Measurements from ENCODE around the gene CALHM5. TPM values are rescaled to one million over a fixed set of nuclear protein-coding genes. Genes with fewer than 3 reads are reported as not detected.

CALHM5 gene
- total and polyA plus RNA-seq, 7 experiments from 2014 or later = not detected

DNA sequence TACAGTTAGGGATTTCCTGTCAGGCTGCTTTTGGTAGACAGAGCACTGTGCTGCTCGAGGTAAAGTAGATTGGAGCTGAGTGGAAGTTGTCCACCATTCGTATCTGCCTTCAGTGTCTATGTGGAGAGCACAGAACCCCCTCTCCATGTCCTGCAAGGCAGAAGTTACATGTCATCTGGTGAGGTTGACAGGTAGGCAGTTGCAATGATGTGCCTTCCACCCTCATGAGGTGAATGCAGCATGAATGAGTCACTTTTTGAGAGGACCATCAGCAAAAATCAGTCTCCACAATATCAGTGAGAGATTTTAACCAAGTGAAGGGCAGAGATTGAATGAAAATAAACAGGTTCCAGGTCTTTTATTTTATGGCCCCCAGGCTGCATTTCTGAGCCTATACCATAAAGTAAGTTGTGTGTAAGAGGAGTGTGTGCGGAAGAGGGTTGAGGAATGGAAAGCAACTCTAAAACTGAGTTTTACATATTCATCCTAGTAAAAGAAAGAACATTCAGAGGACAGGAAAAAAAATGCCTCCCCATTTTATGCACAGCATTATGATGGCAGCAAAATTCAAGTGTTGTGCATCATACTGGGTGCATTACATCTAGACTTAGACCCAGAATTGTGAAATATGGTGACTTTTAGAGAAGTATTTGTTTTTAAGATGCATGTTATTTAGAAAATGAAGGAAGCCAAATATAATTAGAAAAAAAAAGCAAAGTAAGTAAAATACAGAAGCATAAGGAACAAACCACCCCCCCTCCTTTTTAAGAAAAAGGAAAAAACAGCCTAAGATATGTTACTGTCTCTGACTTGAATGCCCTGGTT is 18.2 kb downstream of the CALHM5 start:
- intact Hi-C loops (cut with micrococcal nuclease) = loop anchor here in 1 of 2 donors (5.0 kb wide), 1 partner anchor 137 kb away; no protein-coding TSS in a partner anchor
- H3K4me3 ChIP-seq (ENCODE audit: low read length) = no peak overlapping the region
- ChIA-PET CTCF (interaction anchor here (0.7 to 2.2 kb wide), 3 partner anchors 241 to 504 kb away, joined by 3 to 6 read pairs (median 3); no protein-coding TSS in a partner anchor), POLR2A (no interaction called here)
- Mint-ChIP-seq H3K4me3 (no peak overlapping the region), H3K27ac (no peak overlapping the region), H3K9me3 (no peaks in the 10 kb centered on the region), H3K4me1 (no peaks in the 10 kb centered on the region), H3K27me3 (peaks cover 15 to 66% (median 34%) of the 10 kb centered on the region in 5 donors), H3K36me3 (no peaks in the 10 kb centered on the region)
- DNase-seq = no peak
- no peaks in the 10 kb centered on the region for H3K4me1 ChIP-seq (ENCODE audit: control insufficient read depth in 2 of 2, insufficient read depth in 2 of 2, low read length in 2 of 2)
- H3K27me3 ChIP-seq (ENCODE audit: control insufficient read depth in 2 of 2, insufficient read depth in 2 of 2, low read length in 2 of 2) = no peaks in the 10 kb centered on the region
- no peak overlapping the region for H3K27ac ChIP-seq (ENCODE audit: low read depth, low read length)
- no peaks in the 10 kb centered on the region for H3K36me3 ChIP-seq (ENCODE audit: control insufficient read depth in 2 of 3, insufficient read depth in 3 of 3, low read length in 3 of 3)
- no peaks in the 10 kb centered on the region for H3K9me3 ChIP-seq (ENCODE audit: control insufficient read depth in 2 of 3, low read length in 3 of 3)
- no peak for ATAC-seq

- Mint-ChIP-seq H3K4me1 (no peaks in the 10 kb centered on the region), H3K27me3 (peaks cover 15 to 67% (median 34%) of the 10 kb centered on the region in 5 donors), H3K9me3 (no peaks in the 10 kb centered on the region), H3K4me3 (no peak overlapping the region), H3K27ac (no peak overlapping the region), H3K36me3 (no peaks in the 10 kb centered on the region)
- DNase-seq = no peak
- Histone ChIP-seq H3K36me3 (ENCODE audit: control insufficient read depth in 2 of 3, insufficient read depth in 3 of 3, low read length in 3 of 3) (no peaks in the 10 kb centered on the region), H3K27me3 (ENCODE audit: control insufficient read depth in 2 of 2, insufficient read depth in 2 of 2, low read length in 2 of 2) (no peaks in the 10 kb centered on the region), H3K4me1 (ENCODE audit: control insufficient read depth in 2 of 2, insufficient read depth in 2 of 2, low read length in 2 of 2) (no peaks in the 10 kb centered on the region), H3K9me3 (ENCODE audit: control insufficient read depth in 2 of 3, low read length in 3 of 3) (no peaks in the 10 kb centered on the region), H3K27ac (ENCODE audit: low read depth, low read length) (no peak overlapping the region), H3K4me3 (ENCODE audit: low read length) (no peak overlapping the region)
- intact Hi-C loops (cut with micrococcal nuclease) = loop anchor here in 1 of 2 donors (5.0 kb wide), 1 partner anchor 138 kb away; no protein-coding TSS in a partner anchor
- no peak for ATAC-seq
- ChIA-PET POLR2A (no interaction called here), CTCF (interaction anchor here (0.7 to 0.9 kb wide), 2 partner anchors 243 to 505 kb away, joined by 3 to 4 read pairs; no protein-coding TSS in a partner anchor)
Measured at GRCh38 chr6:116530436-116530835, 19.0 kb downstream of the CALHM5 start.

DNA sequence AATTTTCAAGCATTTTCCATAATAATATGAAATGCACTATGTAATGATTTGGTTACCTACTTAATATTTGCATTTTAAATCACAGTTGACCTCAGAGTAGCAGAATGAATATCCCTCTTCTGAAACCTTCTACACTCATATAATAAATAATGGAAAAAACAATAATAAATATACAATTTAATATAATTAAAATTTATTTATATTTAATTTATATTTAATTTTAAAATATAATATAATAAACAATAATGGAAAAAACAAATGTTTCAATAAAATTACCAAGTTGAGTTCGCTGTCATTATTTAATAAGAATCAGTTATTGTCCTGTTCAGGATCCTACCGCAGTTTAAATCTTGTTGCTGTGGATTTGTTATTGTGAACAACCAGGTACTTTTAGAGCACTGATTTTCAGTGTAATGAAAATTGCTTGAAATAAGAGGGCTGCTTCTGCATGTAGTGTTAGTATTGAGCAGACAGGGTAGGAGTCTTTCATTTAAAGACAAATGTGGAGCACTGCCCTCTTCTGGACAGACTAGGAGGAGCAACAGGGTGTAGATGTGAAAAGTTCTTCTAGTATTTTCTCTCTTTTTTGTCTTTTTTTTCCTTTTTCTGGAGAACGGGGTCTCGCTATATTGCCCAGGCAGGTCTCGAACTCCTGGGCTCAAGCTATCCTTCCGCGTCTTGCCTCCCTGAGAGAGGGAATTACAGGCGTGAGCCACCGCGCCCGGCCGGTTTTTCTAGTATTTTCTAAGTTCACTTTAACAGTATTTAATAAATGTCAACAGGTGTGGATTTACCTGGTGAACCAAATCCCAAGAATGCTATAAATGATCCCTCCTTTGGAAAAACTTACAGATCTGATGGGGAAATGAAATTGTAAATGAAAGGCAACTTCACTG is 20.5 kb downstream of the CALHM5 start:
- ATAC-seq = peak; percentile 98
- H3K27me3 ChIP-seq (ENCODE audit: control insufficient read depth in 2 of 2, insufficient read depth in 2 of 2, low read length in 2 of 2) = no peaks in the 10 kb centered on the region
- no peaks in the 10 kb centered on the region for H3K4me1 ChIP-seq (ENCODE audit: control insufficient read depth in 2 of 2, insufficient read depth in 2 of 2, low read length in 2 of 2)
- Mint-ChIP-seq H3K27me3 (peaks cover 15 to 56% (median 32%) of the 10 kb centered on the region in 5 donors), H3K4me1 (no peaks in the 10 kb centered on the region), H3K36me3 (no peaks in the 10 kb centered on the region), H3K9me3 (no peaks in the 10 kb centered on the region), H3K27ac (no peak overlapping the region), H3K4me3 (no peak overlapping the region)
- ChIA-PET CTCF (interaction anchor here (0.7 to 2.3 kb wide), 4 partner anchors 243 to 420 kb away, joined by 3 to 11 read pairs (median 6); no protein-coding TSS in a partner anchor), POLR2A (no interaction called here)
- H3K9me3 ChIP-seq (ENCODE audit: control insufficient read depth in 2 of 3, low read length in 3 of 3) = no peaks in the 10 kb centered on the region
- intact Hi-C loops (cut with micrococcal nuclease) = loop anchor here (1.0 to 5.0 kb wide), 8 partner anchors 88 to 314 kb away; partner anchors contain the start of gene DSE (in 1 of the 2)
- H3K4me3 ChIP-seq (ENCODE audit: low read length) = no peak overlapping the region
- no peaks in the 10 kb centered on the region for H3K36me3 ChIP-seq (ENCODE audit: control insufficient read depth in 2 of 3, insufficient read depth in 3 of 3, low read length in 3 of 3)
- DNase-seq = peak; percentile 12 to 76 (median 61)
- H3K27ac ChIP-seq (ENCODE audit: low read depth, low read length) = no peak overlapping the region

GRCh38 chr6:116533233-116533957 is 22.0 kb downstream of the CALHM5 start:
- H3K27me3 ChIP-seq (ENCODE audit: control insufficient read depth in 2 of 2, insufficient read depth in 2 of 2, low read length in 2 of 2) = no peaks in the 10 kb centered on the region
- no peak for DNase-seq
- H3K36me3 ChIP-seq (ENCODE audit: control insufficient read depth in 2 of 3, insufficient read depth in 3 of 3, low read length in 3 of 3) = no peaks in the 10 kb centered on the region
- intact Hi-C loops (cut with micrococcal nuclease) = loop anchor here in 1 of 2 donors (2.0 to 5.0 kb wide), 3 partner anchors 141 to 315 kb away; partner anchors contain the start of gene DSE
- no peaks in the 10 kb centered on the region for H3K9me3 Mint-ChIP-seq
- H3K4me3 Mint-ChIP-seq = no peak overlapping the region
- no peaks in the 10 kb centered on the region for H3K4me1 Mint-ChIP-seq
- H3K27me3 Mint-ChIP-seq = peaks cover 15 to 50% (median 27%) of the 10 kb centered on the region in 5 donors
- no peak overlapping the region for H3K27ac Mint-ChIP-seq
- ChIA-PET CTCF (interaction anchor here (0.7 to 3.0 kb wide), 8 partner anchors 11 to 422 kb away, joined by 3 to 23 read pairs (median 4); partner anchors contain the start of gene TRAPPC3L), POLR2A (no interaction called here)
- H3K4me3 ChIP-seq (ENCODE audit: low read length) = no peak overlapping the region
- H3K27ac ChIP-seq (ENCODE audit: low read depth, low read length) = no peak overlapping the region
- ATAC-seq = no peak
- no peaks in the 10 kb centered on the region for H3K36me3 Mint-ChIP-seq
- H3K9me3 ChIP-seq (ENCODE audit: control insufficient read depth in 2 of 3, low read length in 3 of 3) = no peaks in the 10 kb centered on the region
- no peaks in the 10 kb centered on the region for H3K4me1 ChIP-seq (ENCODE audit: control insufficient read depth in 2 of 2, insufficient read depth in 2 of 2, low read length in 2 of 2)

DNA sequence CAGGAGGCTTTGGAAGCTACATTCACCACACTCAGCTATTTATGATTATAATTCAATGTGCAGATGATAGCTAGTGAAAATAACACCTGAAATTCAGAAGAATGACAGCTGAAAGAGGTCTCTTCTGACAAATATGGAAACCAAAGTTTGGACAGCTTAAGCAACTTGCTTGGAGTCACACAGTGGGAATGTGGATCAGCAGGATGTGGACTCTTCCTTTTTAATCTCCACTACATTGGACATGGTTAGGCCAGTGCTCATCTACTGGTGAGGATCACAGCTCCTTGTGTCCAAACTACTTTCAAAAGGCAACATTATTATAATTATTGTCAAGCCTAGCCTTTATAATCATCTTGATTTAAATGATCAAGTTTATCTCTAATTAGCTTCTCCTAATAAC is 23.7 kb downstream of the CALHM5 start:
- Histone ChIP-seq H3K9me3 (ENCODE audit: control insufficient read depth in 2 of 3, low read length in 3 of 3) (no peaks in the 10 kb centered on the region), H3K27ac (ENCODE audit: low read depth, low read length) (no peak overlapping the region), H3K4me1 (ENCODE audit: control insufficient read depth in 2 of 2, insufficient read depth in 2 of 2, low read length in 2 of 2) (no peaks in the 10 kb centered on the region), H3K4me3 (ENCODE audit: low read length) (no peak overlapping the region), H3K27me3 (ENCODE audit: control insufficient read depth in 2 of 2, insufficient read depth in 2 of 2, low read length in 2 of 2) (no peaks in the 10 kb centered on the region), H3K36me3 (ENCODE audit: control insufficient read depth in 2 of 3, insufficient read depth in 3 of 3, low read length in 3 of 3) (no peaks in the 10 kb centered on the region)
- Mint-ChIP-seq H3K4me1 (no peaks in the 10 kb centered on the region), H3K9me3 (no peaks in the 10 kb centered on the region), H3K36me3 (no peaks in the 10 kb centered on the region), H3K4me3 (no peak overlapping the region), H3K27me3 (peaks cover 7 to 41% (median 22%) of the 10 kb centered on the region in 5 donors), H3K27ac (no peak overlapping the region)
- no peak for DNase-seq
- POLR2A ChIA-PET = interaction anchor here (0.9 kb wide), 1 partner anchor 256 kb away, joined by 3 read pairs; the partner anchor contains the start of gene TSPYL1
- CTCF ChIA-PET = interaction anchor here (0.7 to 3.0 kb wide), 14 partner anchors 25 to 318 kb away, joined by 3 to 23 read pairs (median 6); no protein-coding TSS in a partner anchor
- intact Hi-C loops (cut with micrococcal nuclease) = loop anchor here in 1 of 2 donors (5.0 kb wide), 1 partner anchor 312 kb away; no protein-coding TSS in a partner anchor
- no peak for ATAC-seq
